Esophagus muscularis mucosa (tissue), 3 donors: Measurements from ENCODE around the gene PHACTR1.

ENCODE experiments used
- EP300 ChIP-seq: sonication (generic); formaldehyde crosslinking; IDR thresholded peaks from one replicate; pipeline ENCODE4 v1.6.1; 2017; ENCODE audit warnings: antibody characterized with exemption
- TF ChIP-seq, protein P1 (sequence below), 3 experiments: fragments of 200-600 bp in 2 of 3; fragments of 450-650 bp in 1 of 3; sonication (generic) in 2 of 3; IDR thresholded peaks; one replicate each; pipeline ENCODE4 v1.5.1; 2017 to 2019; ENCODE audit warnings: antibody characterized with exemption in 3 of 3, mild to moderate bottlenecking in 2 of 3, moderate library complexity in 1 of 3

DNA sequence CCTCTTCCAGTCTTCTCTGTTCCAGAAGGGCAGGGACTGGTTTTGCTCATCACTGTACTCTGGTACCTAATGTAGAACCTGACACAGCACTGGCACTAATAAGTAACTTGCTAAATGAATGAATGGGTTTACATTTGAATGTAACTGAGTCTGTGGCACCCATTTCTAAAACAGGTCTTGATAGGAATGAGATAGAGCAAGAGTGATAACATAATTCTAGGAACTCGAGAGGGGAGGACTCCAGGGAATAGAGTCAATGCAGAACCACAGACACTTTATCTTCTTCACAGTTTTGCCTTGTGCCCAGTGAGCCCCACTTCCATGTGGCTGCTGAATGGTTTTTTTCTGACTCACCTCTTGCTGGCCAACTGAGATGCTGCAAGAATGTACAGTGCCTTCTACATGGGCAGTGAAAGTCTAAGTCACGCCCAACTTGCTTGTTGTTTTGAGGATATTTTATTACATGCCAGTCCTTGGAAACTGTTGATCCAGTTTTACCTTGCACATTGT is 550.6 kb downstream of the PHACTR1 start:
- TF ChIP-seq, protein P1, sequence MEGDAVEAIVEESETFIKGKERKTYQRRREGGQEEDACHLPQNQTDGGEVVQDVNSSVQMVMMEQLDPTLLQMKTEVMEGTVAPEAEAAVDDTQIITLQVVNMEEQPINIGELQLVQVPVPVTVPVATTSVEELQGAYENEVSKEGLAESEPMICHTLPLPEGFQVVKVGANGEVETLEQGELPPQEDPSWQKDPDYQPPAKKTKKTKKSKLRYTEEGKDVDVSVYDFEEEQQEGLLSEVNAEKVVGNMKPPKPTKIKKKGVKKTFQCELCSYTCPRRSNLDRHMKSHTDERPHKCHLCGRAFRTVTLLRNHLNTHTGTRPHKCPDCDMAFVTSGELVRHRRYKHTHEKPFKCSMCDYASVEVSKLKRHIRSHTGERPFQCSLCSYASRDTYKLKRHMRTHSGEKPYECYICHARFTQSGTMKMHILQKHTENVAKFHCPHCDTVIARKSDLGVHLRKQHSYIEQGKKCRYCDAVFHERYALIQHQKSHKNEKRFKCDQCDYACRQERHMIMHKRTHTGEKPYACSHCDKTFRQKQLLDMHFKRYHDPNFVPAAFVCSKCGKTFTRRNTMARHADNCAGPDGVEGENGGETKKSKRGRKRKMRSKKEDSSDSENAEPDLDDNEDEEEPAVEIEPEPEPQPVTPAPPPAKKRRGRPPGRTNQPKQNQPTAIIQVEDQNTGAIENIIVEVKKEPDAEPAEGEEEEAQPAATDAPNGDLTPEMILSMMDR (IDR thresholded peaks at IDR 0.05), result no peak
- TF ChIP-seq EP300, result no peak
